ENCODE data around the gene PNN. TPM values are rescaled to one million over a fixed set of nuclear protein-coding genes. Genes with fewer than 3 reads are reported as not detected.
"Not testable (repeated sequence)": the region's sequence is repeated elsewhere in the genome, so short reads cannot be mapped to it uniquely, and the experiment has no call there.

The PNN gene
- total RNA-seq (2022): 93.1 and 93.5 TPM in 2 replicates
- percentile 99 among the genes with signal in this experiment for Bru-seq, nascent RNA
- BruChase-seq, experiment 1, labeled RNA remaining after a 6-hour chase: percentile 100 among the genes with signal in this experiment
- BruChase-seq, experiment 2, labeled RNA remaining after a 2-hour chase: percentile 99 among the genes with signal in this experiment
- long read RNA-seq, transcript PNN-201 (9 exons, 3,576 nt): major isoform, 48 of 76 reads
- long read RNA-seq, partial matches to known transcripts: 6 of 76 reads
- long read RNA-seq, other reads (novel, unspliced or antisense): 19 of 76 reads

- TF ChIP-seq, protein P1, sequence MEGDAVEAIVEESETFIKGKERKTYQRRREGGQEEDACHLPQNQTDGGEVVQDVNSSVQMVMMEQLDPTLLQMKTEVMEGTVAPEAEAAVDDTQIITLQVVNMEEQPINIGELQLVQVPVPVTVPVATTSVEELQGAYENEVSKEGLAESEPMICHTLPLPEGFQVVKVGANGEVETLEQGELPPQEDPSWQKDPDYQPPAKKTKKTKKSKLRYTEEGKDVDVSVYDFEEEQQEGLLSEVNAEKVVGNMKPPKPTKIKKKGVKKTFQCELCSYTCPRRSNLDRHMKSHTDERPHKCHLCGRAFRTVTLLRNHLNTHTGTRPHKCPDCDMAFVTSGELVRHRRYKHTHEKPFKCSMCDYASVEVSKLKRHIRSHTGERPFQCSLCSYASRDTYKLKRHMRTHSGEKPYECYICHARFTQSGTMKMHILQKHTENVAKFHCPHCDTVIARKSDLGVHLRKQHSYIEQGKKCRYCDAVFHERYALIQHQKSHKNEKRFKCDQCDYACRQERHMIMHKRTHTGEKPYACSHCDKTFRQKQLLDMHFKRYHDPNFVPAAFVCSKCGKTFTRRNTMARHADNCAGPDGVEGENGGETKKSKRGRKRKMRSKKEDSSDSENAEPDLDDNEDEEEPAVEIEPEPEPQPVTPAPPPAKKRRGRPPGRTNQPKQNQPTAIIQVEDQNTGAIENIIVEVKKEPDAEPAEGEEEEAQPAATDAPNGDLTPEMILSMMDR (IDR thresholded peaks at IDR 0.05; ENCODE audit: unreplicated experiment): no peak
- peaks cover 18% of the 10 kb centered on the region for H3K4me1 Mint-ChIP-seq (ENCODE audit: low read depth, unreplicated experiment)
- no peaks in the 10 kb centered on the region for H3K9me3 Mint-ChIP-seq (ENCODE audit: low read depth, unreplicated experiment)
- peak within 1 kb of the TSS; percentile 95 for H3K4me3 Mint-ChIP-seq (ENCODE audit: low read depth, unreplicated experiment)
- H3K27ac Mint-ChIP-seq (ENCODE audit: unreplicated experiment): peak within 1 kb of the TSS; percentile 98
- H3K27me3 Mint-ChIP-seq (ENCODE audit: unreplicated experiment): no peaks in the 10 kb centered on the region
- intact Hi-C loops (cut with micrococcal nuclease; ENCODE audit: unreplicated experiment): loop anchor here (2.0 to 5.0 kb wide), 3 partner anchors 92 to 257 kb away; partner anchors contain the start of gene FBXO33
- no TSS peak for BruUV-seq (replicated peaks)
- CTCF ChIA-PET: no interaction called here
- H3K36me3 Mint-ChIP-seq (ENCODE audit: insufficient read depth, unreplicated experiment): peaks cover 72% of the 10 kb centered on the region
- peak; percentile 95 for DNase-seq
Observed at GRCh38 chr14:39174560-39175444, at the start of gene PNN. TSS of gene PNN (plus strand) at chr14:39175254. CDS start at chr14:39175280, 26 bp downstream.

- H3K36me3 Mint-ChIP-seq (ENCODE audit: insufficient read depth, unreplicated experiment); H3K4me1 Mint-ChIP-seq (ENCODE audit: low read depth, unreplicated experiment); H3K27ac Mint-ChIP-seq (ENCODE audit: unreplicated experiment); H3K27me3 Mint-ChIP-seq (ENCODE audit: unreplicated experiment); intact Hi-C loops (cut with micrococcal nuclease; ENCODE audit: unreplicated experiment); BruUV-seq (replicated peaks); H3K4me3 Mint-ChIP-seq (ENCODE audit: low read depth, unreplicated experiment); CTCF ChIA-PET; DNase-seq; H3K9me3 Mint-ChIP-seq (ENCODE audit: low read depth, unreplicated experiment): not testable (repeated sequence)
Observed at GRCh38 chr14:39137835-39138234, 37.2 kb upstream of the PNN start.

GRCh38 chr14:39138440-39138839, 36.6 kb upstream of the PNN start:
- Mint-ChIP-seq H3K27me3 (ENCODE audit: unreplicated experiment) (no peaks in the 10 kb centered on the region), H3K9me3 (ENCODE audit: low read depth, unreplicated experiment) (peaks cover 2% of the 10 kb centered on the region), H3K27ac (ENCODE audit: unreplicated experiment) (no peak overlapping the region), H3K4me3 (ENCODE audit: low read depth, unreplicated experiment) (no peak overlapping the region), H3K36me3 (ENCODE audit: insufficient read depth, unreplicated experiment) (peaks cover 4% of the 10 kb centered on the region), H3K4me1 (ENCODE audit: low read depth, unreplicated experiment) (no peaks in the 10 kb centered on the region)
- TF ChIP-seq, protein P1 (IDR thresholded peaks at IDR 0.05; ENCODE audit: unreplicated experiment): no peak
- DNase-seq: no peak
- intact Hi-C loops (cut with micrococcal nuclease; ENCODE audit: unreplicated experiment): no loop called here
- CTCF ChIA-PET: no interaction called here
- BruUV-seq (replicated peaks): no TSS peak

GRCh38 chr14:39140170-39140569, 34.9 kb upstream of the PNN start:
- intact Hi-C loops (cut with micrococcal nuclease; ENCODE audit: unreplicated experiment): no loop called here
- Mint-ChIP-seq H3K4me1 (ENCODE audit: low read depth, unreplicated experiment) (no peaks in the 10 kb centered on the region), H3K4me3 (ENCODE audit: low read depth, unreplicated experiment) (no peak overlapping the region), H3K27ac (ENCODE audit: unreplicated experiment) (no peak overlapping the region), H3K36me3 (ENCODE audit: insufficient read depth, unreplicated experiment) (peaks cover 4% of the 10 kb centered on the region), H3K27me3 (ENCODE audit: unreplicated experiment) (no peaks in the 10 kb centered on the region), H3K9me3 (ENCODE audit: low read depth, unreplicated experiment) (peaks cover 2% of the 10 kb centered on the region)
- no TSS peak for BruUV-seq (replicated peaks)
- CTCF ChIA-PET: no interaction called here
- DNase-seq: no peak
- TF ChIP-seq, protein P1 (IDR thresholded peaks at IDR 0.05; ENCODE audit: unreplicated experiment): no peak

- intact Hi-C loops (cut with micrococcal nuclease; ENCODE audit: unreplicated experiment); BruUV-seq (replicated peaks); H3K36me3 Mint-ChIP-seq (ENCODE audit: insufficient read depth, unreplicated experiment): not testable (repeated sequence)
Observed at GRCh38 chr14:39141623-39142022, 33.4 kb upstream of the PNN start.

GRCh38 chr14:39143226-39143625, 31.8 kb upstream of the PNN start:
- H3K36me3 Mint-ChIP-seq (ENCODE audit: insufficient read depth, unreplicated experiment); H3K4me1 Mint-ChIP-seq (ENCODE audit: low read depth, unreplicated experiment); H3K27ac Mint-ChIP-seq (ENCODE audit: unreplicated experiment); H3K9me3 Mint-ChIP-seq (ENCODE audit: low read depth, unreplicated experiment); H3K27me3 Mint-ChIP-seq (ENCODE audit: unreplicated experiment); intact Hi-C loops (cut with micrococcal nuclease; ENCODE audit: unreplicated experiment); DNase-seq; BruUV-seq (replicated peaks); H3K4me3 Mint-ChIP-seq (ENCODE audit: low read depth, unreplicated experiment); CTCF ChIA-PET: not testable (repeated sequence)

More at GRCh38 chr14:39141623-39142022, 33.4 kb upstream of the PNN start:
- CTCF ChIA-PET; H3K27ac Mint-ChIP-seq (ENCODE audit: unreplicated experiment); H3K4me1 Mint-ChIP-seq (ENCODE audit: low read depth, unreplicated experiment); H3K9me3 Mint-ChIP-seq (ENCODE audit: low read depth, unreplicated experiment); H3K27me3 Mint-ChIP-seq (ENCODE audit: unreplicated experiment); DNase-seq; H3K4me3 Mint-ChIP-seq (ENCODE audit: low read depth, unreplicated experiment): not testable (repeated sequence)

Data from Calu3 (cell line).